ENCODE measurements around the gene ZCCHC7.
"Not testable (repeated sequence)": the region's sequence is repeated elsewhere in the genome, so short reads cannot be mapped to it uniquely, and the experiment has no call there.

ZCCHC7 gene

GRCh38 chr9:37301042-37301853 lies 180.9 kb downstream of the ZCCHC7 start:
- peak; percentile 56 for DNase-seq

GRCh38 chr9:37301854-37302172 lies 181.4 kb downstream of the ZCCHC7 start:
- no peak for DNase-seq

- DNase-seq, result peak; percentile 32
Measured at GRCh38 chr9:37302277-37302676, 181.9 kb downstream of the ZCCHC7 start.

- not testable (repeated sequence) for DNase-seq
Measured at GRCh38 chr9:37303272-37303671, 182.9 kb downstream of the ZCCHC7 start.

- peak; percentile 46 for DNase-seq
Measured at GRCh38 chr9:37309136-37309535, 188.8 kb downstream of the ZCCHC7 start.

GRCh38 chr9:37311938-37312708 lies 191.7 kb downstream of the ZCCHC7 start:
- no peak for DNase-seq

- no peak for DNase-seq
Measured at GRCh38 chr9:37324261-37324683, 203.9 kb downstream of the ZCCHC7 start.

- DNase-seq, result no peak
Measured at GRCh38 chr9:37324691-37325490, 204.5 kb downstream of the ZCCHC7 start.

GRCh38 chr9:37325778-37326177 lies 205.4 kb downstream of the ZCCHC7 start:
- DNase-seq, result peak; percentile 29

- DNase-seq, result no peak
Measured at GRCh38 chr9:37327553-37327952, 207.2 kb downstream of the ZCCHC7 start.

- no peak for DNase-seq
Measured at GRCh38 chr9:37328556-37329227, 208.3 kb downstream of the ZCCHC7 start.

GRCh38 chr9:37329576-37329975 lies 209.2 kb downstream of the ZCCHC7 start:
- peak; percentile 66 for DNase-seq

GRCh38 chr9:37331871-37332270 lies 211.5 kb downstream of the ZCCHC7 start:
- DNase-seq, result no peak

GRCh38 chr9:37332578-37332977 lies 212.2 kb downstream of the ZCCHC7 start:
- no peak for DNase-seq

- peak; percentile 47 for DNase-seq
Measured at GRCh38 chr9:37333288-37333687, 212.9 kb downstream of the ZCCHC7 start.

GRCh38 chr9:37335238-37335637 lies 214.9 kb downstream of the ZCCHC7 start:
- DNase-seq, result no peak

GRCh38 chr9:37336150-37336549 lies 215.8 kb downstream of the ZCCHC7 start:
- peak; percentile 42 for DNase-seq

- DNase-seq, result peak; percentile 82
Measured at GRCh38 chr9:37337301-37337890, 217.0 kb downstream of the ZCCHC7 start.

GRCh38 chr9:37338218-37338617 lies 217.8 kb downstream of the ZCCHC7 start:
- no peak for DNase-seq

- DNase-seq, result no peak
Measured at GRCh38 chr9:37339923-37340322, 219.5 kb downstream of the ZCCHC7 start.

- DNase-seq, result no peak
Measured at GRCh38 chr9:37340961-37341360, 220.6 kb downstream of the ZCCHC7 start.

GRCh38 chr9:37341704-37342103 lies 221.3 kb downstream of the ZCCHC7 start:
- DNase-seq, result no peak
